Measurements from ENCODE around the gene DPM1. TPM values are rescaled to one million over a fixed set of nuclear protein-coding genes. Genes with fewer than 3 reads are reported as not detected.

Gene DPM1
- polyA plus RNA-seq, 1 of the 3 experiments (the other 2 are of a cell fraction) = 72.1 TPM

GRCh38 chr20:50891138-50891537 is 67.2 kb downstream of the DPM1 start (continued):
- TF ChIP-seq RAD21 (IDR thresholded peaks at IDR 0.05; ENCODE audit: low read length) = no peak
- no peak for TF ChIP-seq JUND (IDR thresholded peaks at IDR 0.05)
- TF ChIP-seq REST (IDR thresholded peaks at IDR 0.05; ENCODE audit: low read depth, low read length) = no peak
- TF ChIP-seq EP300 (IDR thresholded peaks at IDR 0.05; ENCODE audit: borderline replicate concordance in 1 of 2, low read depth in 1 of 2, low read length in 1 of 2) = no peak
- TF ChIP-seq NFIC (IDR thresholded peaks at IDR 0.05; ENCODE audit: borderline replicate concordance) = no peak
- TF ChIP-seq POLR2AphosphoS5 (IDR thresholded peaks at IDR 0.05; ENCODE audit: low read depth, low read length) = no peak

- no peaks in the 10 kb centered on the region for H3K27me3 ChIP-seq (ENCODE audit: insufficient read depth)
- ChIA-PET CTCF (interaction anchor here (1.2 to 2.3 kb wide), 3 partner anchors 19 to 69 kb away, joined by 3 to 8 read pairs (median 3); no protein-coding TSS in a partner anchor), POLR2A (no interaction called here)
- TF ChIP-seq RXRA (IDR thresholded peaks at IDR 0.05; ENCODE audit: borderline replicate concordance, low read depth) (no peak), MXI1 (IDR thresholded peaks at IDR 0.05; ENCODE audit: low read depth, low read length) (no peak), JUND (IDR thresholded peaks at IDR 0.05) (no peak), EZH2phosphoT487 (IDR thresholded peaks at IDR 0.05; ENCODE audit: borderline replicate concordance, low read depth) (no peak), RCOR1 (IDR thresholded peaks at IDR 0.05; ENCODE audit: low read length) (no peak), PBX3 (IDR thresholded peaks at IDR 0.05) (no peak)
- no peaks in the 10 kb centered on the region; a peak in 1 of 4 replicates for H3K4me1 ChIP-seq (ENCODE audit: control insufficient read depth in 1 of 2, insufficient read depth in 2 of 2, low read depth in 1 of 2, low read length in 1 of 2)
- no peak overlapping the region for H3K27ac ChIP-seq (ENCODE audit: low read depth in 2 of 2, low read length in 1 of 2)
- no peak overlapping the region for H2AFZ ChIP-seq (ENCODE audit: low read depth)
- no peaks in the 10 kb centered on the region for H3K9me2 ChIP-seq
- 92% methylated on average over 3 of the region's 3 CpGs for WGBS (ENCODE audit: low lambda C conversion rate)
- peaks cover 53% of the 10 kb centered on the region in 2 experiments for H3K36me3 ChIP-seq (replicated peaks in 1 of 2; ENCODE audit: control insufficient read depth in 1 of 2, insufficient read depth in 2 of 2, low read length in 1 of 2)
- DNase-seq = no peak
- H4K20me1 ChIP-seq (ENCODE audit: insufficient read depth) = peaks cover 12% of the 10 kb centered on the region
- no peaks in the 10 kb centered on the region for H3K9me3 ChIP-seq
- no peak overlapping the region for H3K9ac ChIP-seq
- peaks cover 27% of the 10 kb centered on the region for H3F3A ChIP-seq (replicated peaks; ENCODE audit: insufficient read depth)
- H3K79me2 ChIP-seq (ENCODE audit: insufficient read depth) = peaks cover 37% of the 10 kb centered on the region; the same call in 1 of the 2 replicates
- no peak overlapping the region for H3K4me3 ChIP-seq (ENCODE audit: low read depth in 2 of 2, low read length in 1 of 2)
- no peak overlapping the region for H3K4me2 ChIP-seq
Measured at GRCh38 chr20:50887576-50887975, 70.8 kb downstream of the DPM1 start.

Data from SK-N-SH (cell line).